ENCODE data around the gene PAX5. TPM values are rescaled to one million over a fixed set of nuclear protein-coding genes. Genes with fewer than 3 reads are reported as not detected.

Gene PAX5
- total RNA-seq, 1 experiment from 2014 or later, result 0.39 TPM

DNA sequence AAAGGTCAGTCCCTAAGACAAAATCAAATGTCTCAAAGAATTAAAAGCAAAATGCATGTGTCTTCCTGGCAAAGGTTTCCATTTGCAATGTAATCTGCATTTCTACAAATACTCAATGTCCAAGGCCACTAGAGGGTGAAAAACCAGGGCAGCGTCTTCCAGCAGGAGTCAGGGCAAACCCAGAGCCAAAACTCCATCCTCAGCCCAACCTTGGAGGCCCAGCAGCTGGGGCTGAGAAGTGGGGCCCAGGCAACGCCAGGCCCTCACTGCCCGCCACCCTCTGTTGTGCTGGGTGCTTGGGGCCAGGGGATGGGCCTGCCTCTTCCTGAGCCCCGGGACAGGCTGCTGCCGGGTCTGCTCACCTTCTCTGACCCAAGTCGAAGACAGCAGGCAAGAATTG lies 200.1 kb downstream of the PAX5 start:
- Histone ChIP-seq H4K91ac (ENCODE audit: insufficient read length, low read depth, low read length) (no peak overlapping the region), H3T11ph (ENCODE audit: low read length) (no peak overlapping the region), H2BK20ac (ENCODE audit: low read depth, low read length, poor library complexity, severe bottlenecking) (no peak overlapping the region), H3K9ac (ENCODE audit: extremely low read depth, insufficient read length, low read length) (no peak overlapping the region), H2BK5ac (ENCODE audit: insufficient read length, low read length) (no peak overlapping the region), H2AFZ (ENCODE audit: low read length) (no peak overlapping the region), H4K20me1 (ENCODE audit: control insufficient read depth, insufficient read depth, insufficient read length) (no peaks in the 10 kb centered on the region), H3K27ac (ENCODE audit: insufficient read length, low read depth, low read length) (no peak overlapping the region), H3K27me3 (ENCODE audit: insufficient read depth, low read length) (no peaks in the 10 kb centered on the region), H3K23me2 (ENCODE audit: insufficient read length, low read depth, low read length, poor library complexity, severe bottlenecking) (peaks cover 2% of the 10 kb centered on the region), H3K9me3 (ENCODE audit: control insufficient read depth, low read depth, low read length) (no peaks in the 10 kb centered on the region), H2AK5ac (ENCODE audit: insufficient read length, low read length) (no peak overlapping the region), H3K4me1 (ENCODE audit: insufficient read depth, low read length) (no peaks in the 10 kb centered on the region; the same call in 1 of the 2 replicates), H3K56ac (ENCODE audit: insufficient read length, low read depth, low read length) (no peak overlapping the region), H3K4ac (ENCODE audit: low read depth, low read length) (no peak overlapping the region), H3K23ac (ENCODE audit: insufficient read length, low read depth, low read length) (no peak overlapping the region), H2BK120ac (ENCODE audit: low read depth, low read length, poor library complexity, severe bottlenecking) (no peak overlapping the region), H4K8ac (replicated peaks; ENCODE audit: insufficient read length, low read depth, low read length) (no peak overlapping the region), H4K5ac (ENCODE audit: insufficient read length, low read depth, low read length) (no peak overlapping the region), H2BK12ac (ENCODE audit: insufficient read length, low read depth, low read length) (no peak overlapping the region), H3K79me1 (ENCODE audit: insufficient read depth, low read depth, low read length, poor library complexity, severe bottlenecking) (no peaks in the 10 kb centered on the region), H3K79me2 (ENCODE audit: insufficient read depth, low read length) (no peaks in the 10 kb centered on the region), H3K18ac (ENCODE audit: insufficient read length, low read depth, low read length) (no peak overlapping the region), H2BK15ac (ENCODE audit: low read depth, low read length) (no peak overlapping the region), H3K4me2 (ENCODE audit: insufficient read depth, insufficient read length, low read length) (no peak overlapping the region), H3K14ac (ENCODE audit: insufficient read depth, low read length) (no peak overlapping the region)
- H3K27me3 Mint-ChIP-seq (ENCODE audit: low read depth), result peaks cover 4% of the 10 kb centered on the region
- no CpG with 5 or more reads among the region's 6 CpGs for WGBS (ENCODE audit: extremely low coverage, insufficient read length, low lambda C conversion rate)
- no peak overlapping the region for H3K4me3 Mint-ChIP-seq
- peak; percentile 69 for DNase-seq
- H3K27ac Mint-ChIP-seq, result no peak overlapping the region
- H3K4me1 Mint-ChIP-seq, result peaks cover 20 to 41% of the 10 kb centered on the region in 2 experiments
- H3K36me3 Mint-ChIP-seq (ENCODE audit: insufficient read depth in 1 of 3, low read depth in 3 of 3), result no peaks in the 10 kb centered on the region
- H3K9me3 Mint-ChIP-seq, result no peaks in the 10 kb centered on the region
- TF ChIP-seq, protein P1, sequence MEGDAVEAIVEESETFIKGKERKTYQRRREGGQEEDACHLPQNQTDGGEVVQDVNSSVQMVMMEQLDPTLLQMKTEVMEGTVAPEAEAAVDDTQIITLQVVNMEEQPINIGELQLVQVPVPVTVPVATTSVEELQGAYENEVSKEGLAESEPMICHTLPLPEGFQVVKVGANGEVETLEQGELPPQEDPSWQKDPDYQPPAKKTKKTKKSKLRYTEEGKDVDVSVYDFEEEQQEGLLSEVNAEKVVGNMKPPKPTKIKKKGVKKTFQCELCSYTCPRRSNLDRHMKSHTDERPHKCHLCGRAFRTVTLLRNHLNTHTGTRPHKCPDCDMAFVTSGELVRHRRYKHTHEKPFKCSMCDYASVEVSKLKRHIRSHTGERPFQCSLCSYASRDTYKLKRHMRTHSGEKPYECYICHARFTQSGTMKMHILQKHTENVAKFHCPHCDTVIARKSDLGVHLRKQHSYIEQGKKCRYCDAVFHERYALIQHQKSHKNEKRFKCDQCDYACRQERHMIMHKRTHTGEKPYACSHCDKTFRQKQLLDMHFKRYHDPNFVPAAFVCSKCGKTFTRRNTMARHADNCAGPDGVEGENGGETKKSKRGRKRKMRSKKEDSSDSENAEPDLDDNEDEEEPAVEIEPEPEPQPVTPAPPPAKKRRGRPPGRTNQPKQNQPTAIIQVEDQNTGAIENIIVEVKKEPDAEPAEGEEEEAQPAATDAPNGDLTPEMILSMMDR (conservative IDR thresholded peaks at IDR 0.05), result peak; percentile 55
